ENCODE results near the gene GAPT. TPM values are rescaled to one million over a fixed set of nuclear protein-coding genes. Genes with fewer than 3 reads are reported as not detected.

Gene GAPT
- total RNA-seq (2014; rRNA removed) = not detected in 2 replicates
- Bru-seq, nascent RNA = not detected
- not detected for BruChase-seq, experiment 1, labeled RNA remaining after a 6-hour chase
- not detected for BruChase-seq, experiment 2, labeled RNA remaining after a 2-hour chase
- long read RNA-seq = 0 reads

DNA sequence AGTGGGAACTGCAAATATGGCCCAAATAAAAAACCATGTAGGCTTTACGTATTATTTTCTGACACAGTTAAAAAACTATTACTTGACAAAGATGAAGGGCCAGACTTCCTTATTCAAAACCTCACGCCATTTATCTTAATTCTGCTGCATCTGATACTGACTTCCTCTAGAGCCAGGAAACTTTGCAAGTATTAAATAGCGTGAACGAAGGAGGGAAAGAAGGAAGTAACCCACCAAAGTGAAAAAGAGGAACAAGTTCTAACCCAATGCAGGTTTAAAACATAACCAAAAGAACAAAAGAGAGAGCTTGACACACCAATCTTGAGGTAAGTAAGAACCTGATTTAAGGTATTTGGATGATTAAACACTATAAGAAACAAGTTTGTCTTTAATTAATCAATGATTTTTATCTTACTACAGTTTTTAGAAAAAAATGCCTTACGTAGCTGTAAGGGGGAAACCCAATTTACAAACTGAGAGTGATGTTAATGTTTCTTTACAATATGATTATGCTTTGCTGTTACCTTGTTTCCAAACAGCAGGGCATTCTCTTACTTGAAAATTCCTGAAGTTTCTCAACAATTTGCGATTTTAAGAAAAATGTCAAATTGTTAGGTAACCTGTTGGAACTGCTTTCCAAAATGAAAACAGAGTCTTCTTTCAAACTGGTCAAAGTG is at the start of gene GAPT:
GAPT (plus strand) TSS at position 220 of the 677 bp plus-strand sequence. CDS start 3,102 bp downstream, outside the sequence.
- POLR2A ChIA-PET (ENCODE audit: unreplicated experiment) = no interaction called here
- ATAC-seq (no peak), DNase-seq (no peak)
- Histone ChIP-seq H3K27ac (ENCODE audit: low read length) (no peak within 1 kb of the TSS), H4K20me1 (ENCODE audit: low read length) (no peaks in the 10 kb centered on the region), H2AFZ (ENCODE audit: low read length) (no peak within 1 kb of the TSS), H3K27me3 (ENCODE audit: low read length) (peaks cover 55% of the 10 kb centered on the region), H3K9ac (ENCODE audit: low read length) (no peak within 1 kb of the TSS), H3K36me3 (ENCODE audit: low read depth, low read length) (no peaks in the 10 kb centered on the region), H3K4me2 (ENCODE audit: low read length) (no peak within 1 kb of the TSS), H3K4me1 (ENCODE audit: insufficient read depth, low read length) (no peaks in the 10 kb centered on the region), H3F3A (ENCODE audit: low read length, unreplicated experiment) (no peaks in the 10 kb centered on the region), H3K9me3 (ENCODE audit: low read length) (no peaks in the 10 kb centered on the region), H3K79me2 (ENCODE audit: low read length) (no peaks in the 10 kb centered on the region), H3K9me2 (replicated peaks; ENCODE audit: low read length) (no peaks in the 10 kb centered on the region), H3K4me3 (ENCODE audit: low read length) (no peak within 1 kb of the TSS)
- BruUV-seq (replicated peaks) = no TSS peak
- TF ChIP-seq EZH2phosphoT487 (IDR thresholded peaks at IDR 0.05; ENCODE audit: borderline replicate concordance, low read length) = no peak
- TF ChIP-seq, protein P1, sequence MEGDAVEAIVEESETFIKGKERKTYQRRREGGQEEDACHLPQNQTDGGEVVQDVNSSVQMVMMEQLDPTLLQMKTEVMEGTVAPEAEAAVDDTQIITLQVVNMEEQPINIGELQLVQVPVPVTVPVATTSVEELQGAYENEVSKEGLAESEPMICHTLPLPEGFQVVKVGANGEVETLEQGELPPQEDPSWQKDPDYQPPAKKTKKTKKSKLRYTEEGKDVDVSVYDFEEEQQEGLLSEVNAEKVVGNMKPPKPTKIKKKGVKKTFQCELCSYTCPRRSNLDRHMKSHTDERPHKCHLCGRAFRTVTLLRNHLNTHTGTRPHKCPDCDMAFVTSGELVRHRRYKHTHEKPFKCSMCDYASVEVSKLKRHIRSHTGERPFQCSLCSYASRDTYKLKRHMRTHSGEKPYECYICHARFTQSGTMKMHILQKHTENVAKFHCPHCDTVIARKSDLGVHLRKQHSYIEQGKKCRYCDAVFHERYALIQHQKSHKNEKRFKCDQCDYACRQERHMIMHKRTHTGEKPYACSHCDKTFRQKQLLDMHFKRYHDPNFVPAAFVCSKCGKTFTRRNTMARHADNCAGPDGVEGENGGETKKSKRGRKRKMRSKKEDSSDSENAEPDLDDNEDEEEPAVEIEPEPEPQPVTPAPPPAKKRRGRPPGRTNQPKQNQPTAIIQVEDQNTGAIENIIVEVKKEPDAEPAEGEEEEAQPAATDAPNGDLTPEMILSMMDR (conservative IDR thresholded peaks at IDR 0.05; ENCODE audit: low read depth, low read length) = no peak
- TF ChIP-seq EZH2 (IDR thresholded peaks at IDR 0.05; ENCODE audit: low read length, unreplicated experiment) = no peak
- CTCF ChIA-PET = no interaction called here
- intact Hi-C loops (cut with micrococcal nuclease) = no loop called here

DNA sequence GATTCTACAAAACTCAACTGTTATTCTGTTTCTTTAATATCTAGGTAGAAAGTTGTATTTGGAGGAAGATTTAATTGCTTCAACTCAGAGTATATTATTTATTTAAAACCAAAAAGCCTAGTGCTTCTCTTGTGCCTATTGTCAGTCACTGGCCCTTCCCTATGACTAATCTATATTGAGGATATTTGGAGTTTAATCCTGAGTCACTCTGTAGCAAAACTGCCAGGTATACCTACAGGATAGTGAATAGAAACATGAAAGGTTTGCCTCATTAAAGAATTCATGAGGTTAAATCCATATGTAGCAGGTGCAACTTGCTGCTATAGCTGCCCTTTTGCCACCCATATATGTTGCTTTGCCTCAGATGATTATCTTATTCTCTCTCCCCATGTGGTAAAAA is 46.4 kb upstream of the GAPT start:
- ATAC-seq (peak; percentile 88), DNase-seq (peak; percentile 65)
- no peak overlapping the region for H3K4me2 ChIP-seq (ENCODE audit: low read length)
- intact Hi-C loops (cut with micrococcal nuclease) = no loop called here
- H3K27me3 ChIP-seq (ENCODE audit: low read length) = no peaks in the 10 kb centered on the region
- CTCF ChIA-PET = no interaction called here
- POLR2A ChIA-PET (ENCODE audit: unreplicated experiment) = interaction anchor here (0.9 kb wide), 1 partner anchor 16 kb away, joined by 3 read pairs; no protein-coding TSS in a partner anchor
- TF ChIP-seq, protein P1 (conservative IDR thresholded peaks at IDR 0.05; ENCODE audit: low read depth, low read length) = no peak
- TF ChIP-seq EZH2phosphoT487 (IDR thresholded peaks at IDR 0.05; ENCODE audit: borderline replicate concordance, low read length) = no peak
- no peak for TF ChIP-seq EZH2 (IDR thresholded peaks at IDR 0.05; ENCODE audit: low read length, unreplicated experiment)
- H3K9me3 ChIP-seq (ENCODE audit: low read length) = no peaks in the 10 kb centered on the region
- no peaks in the 10 kb centered on the region for H3K79me2 ChIP-seq (ENCODE audit: low read length)
- H3K9ac ChIP-seq (ENCODE audit: low read length) = no peak overlapping the region
- H3K27ac ChIP-seq (ENCODE audit: low read length) = peak overlapping the region; percentile 29
- H3K36me3 ChIP-seq (ENCODE audit: low read depth, low read length) = no peaks in the 10 kb centered on the region; the same call in 1 of the 2 replicates
- peaks cover 14% of the 10 kb centered on the region for H3K4me1 ChIP-seq (ENCODE audit: insufficient read depth, low read length)
- no peak overlapping the region for H2AFZ ChIP-seq (ENCODE audit: low read length)
- no peak overlapping the region for H3K4me3 ChIP-seq (ENCODE audit: low read length)
- no peaks in the 10 kb centered on the region for H3F3A ChIP-seq (ENCODE audit: low read length, unreplicated experiment)
- H4K20me1 ChIP-seq (ENCODE audit: low read length) = no peaks in the 10 kb centered on the region
- no TSS peak for BruUV-seq (replicated peaks)
- H3K9me2 ChIP-seq (replicated peaks; ENCODE audit: low read length) = no peaks in the 10 kb centered on the region

DNA sequence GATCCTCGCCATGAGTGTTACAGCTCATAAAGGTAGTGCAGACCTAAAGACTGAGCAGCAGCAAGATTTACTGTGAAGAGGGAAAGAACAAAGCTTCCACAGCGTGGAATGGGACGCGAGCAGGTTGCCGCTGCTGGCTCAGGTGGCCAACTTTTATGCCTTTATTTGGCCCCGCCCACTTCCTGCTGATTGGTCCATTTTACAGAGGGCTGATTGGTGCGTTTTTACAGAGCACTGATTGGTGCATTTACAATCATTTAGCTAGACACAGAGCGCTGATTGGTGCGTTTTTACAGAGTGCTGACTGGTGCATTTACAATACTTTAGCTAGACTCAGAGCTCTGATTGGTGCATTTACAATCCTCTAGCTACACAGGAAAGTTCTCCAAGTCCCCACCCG is 45.2 kb upstream of the GAPT start:
- no peak for TF ChIP-seq EZH2phosphoT487 (IDR thresholded peaks at IDR 0.05; ENCODE audit: borderline replicate concordance, low read length)
- TF ChIP-seq, protein P1 (conservative IDR thresholded peaks at IDR 0.05; ENCODE audit: low read depth, low read length) = no peak
- TF ChIP-seq EZH2 (IDR thresholded peaks at IDR 0.05; ENCODE audit: low read length, unreplicated experiment) = no peak
- Histone ChIP-seq H3K36me3 (ENCODE audit: low read depth, low read length) (no peaks in the 10 kb centered on the region; the same call in 1 of the 2 replicates), H3K9me2 (replicated peaks; ENCODE audit: low read length) (no peaks in the 10 kb centered on the region), H4K20me1 (ENCODE audit: low read length) (no peaks in the 10 kb centered on the region), H3K9ac (ENCODE audit: low read length) (no peak overlapping the region), H3K27ac (ENCODE audit: low read length) (no peak overlapping the region), H3K4me3 (ENCODE audit: low read length) (no peak overlapping the region), H3K9me3 (ENCODE audit: low read length) (no peaks in the 10 kb centered on the region), H3K79me2 (ENCODE audit: low read length) (no peaks in the 10 kb centered on the region), H3K4me1 (ENCODE audit: insufficient read depth, low read length) (peaks cover 13% of the 10 kb centered on the region), H3K27me3 (ENCODE audit: low read length) (no peaks in the 10 kb centered on the region), H2AFZ (ENCODE audit: low read length) (no peak overlapping the region), H3K4me2 (ENCODE audit: low read length) (no peak overlapping the region), H3F3A (ENCODE audit: low read length, unreplicated experiment) (no peaks in the 10 kb centered on the region)
- CTCF ChIA-PET = no interaction called here
- BruUV-seq (replicated peaks) = no TSS peak
- intact Hi-C loops (cut with micrococcal nuclease) = no loop called here
- ATAC-seq (no peak), DNase-seq (no peak)
- POLR2A ChIA-PET (ENCODE audit: unreplicated experiment) = no interaction called here
